Measurements from ENCODE around the gene FTH1. TPM values are rescaled to one million over a fixed set of nuclear protein-coding genes. Genes with fewer than 3 reads are reported as not detected.
"Not testable (repeated sequence)": the region's sequence is repeated elsewhere in the genome, so short reads cannot be mapped to it uniquely, and the experiment has no call there.

Gene FTH1
- 301 and 415 TPM in 2 replicates for total RNA-seq (2014; rRNA removed; shearing (Covaris generic); ENCODE audit: low replicate concordance)

GRCh38 chr11:61967116-61967923 lies at the start of gene FTH1:
Gene FTH1 (minus strand): TSS chr11:61967634. CDS start chr11:61967425, 209 bp downstream.
- H3K27me3 ChIP-seq = no peaks in the 10 kb centered on the region
- H3K9me3 ChIP-seq = no peaks in the 10 kb centered on the region
- peaks cover 37% of the 10 kb centered on the region for H3K36me3 ChIP-seq

GRCh38 chr11:62015615-62016014 lies 48.2 kb upstream of the FTH1 start:
- H3K4me3 ChIP-seq = no peak overlapping the region
- no peak for DNase-seq

More at GRCh38 chr11:61967116-61967923, at the start of gene FTH1:
- DNase-seq = peak; percentile 89
- H3K4me3 ChIP-seq = peak within 1 kb of the TSS; percentile 89

GRCh38 chr11:62013537-62014476 lies 46.4 kb upstream of the FTH1 start:
- Histone ChIP-seq H3K27me3 (no peaks in the 10 kb centered on the region), H3K9me3 (no peaks in the 10 kb centered on the region), H3K36me3 (no peaks in the 10 kb centered on the region), H3K4me3 (no peak overlapping the region)
- DNase-seq = peak; percentile 95

More at GRCh38 chr11:62015615-62016014, 48.2 kb upstream of the FTH1 start:
- H3K36me3 ChIP-seq = no peaks in the 10 kb centered on the region
- no peaks in the 10 kb centered on the region for H3K9me3 ChIP-seq
- H3K27me3 ChIP-seq = no peaks in the 10 kb centered on the region

GRCh38 chr11:62012832-62013461 lies 45.5 kb upstream of the FTH1 start:
- Histone ChIP-seq H3K9me3 (no peaks in the 10 kb centered on the region), H3K4me3 (no peak overlapping the region), H3K36me3 (no peaks in the 10 kb centered on the region), H3K27me3 (no peaks in the 10 kb centered on the region)
- DNase-seq = peak; percentile 84

- H3K9me3 ChIP-seq = no peaks in the 10 kb centered on the region; the same call in 1 of the 2 replicates
- no peak for DNase-seq
- no peaks in the 10 kb centered on the region for H3K27me3 ChIP-seq
- no peak overlapping the region for H3K4me3 ChIP-seq
- H3K36me3 ChIP-seq = no peaks in the 10 kb centered on the region
These were observed 45.0 kb upstream of the FTH1 start for GRCh38 chr11:62012451-62012831.

GRCh38 chr11:62011881-62012280 lies 44.4 kb upstream of the FTH1 start:
- Histone ChIP-seq H3K4me3 (no peak overlapping the region), H3K27me3 (no peaks in the 10 kb centered on the region), H3K9me3 (peaks cover 2% of the 10 kb centered on the region; the same call in 1 of the 2 replicates), H3K36me3 (no peaks in the 10 kb centered on the region)
- DNase-seq = no peak

- Histone ChIP-seq H3K36me3 (no peaks in the 10 kb centered on the region), H3K4me3 (no peak overlapping the region), H3K9me3 (peaks cover 2% of the 10 kb centered on the region; the same call in 1 of the 2 replicates), H3K27me3 (no peaks in the 10 kb centered on the region)
- DNase-seq = no peak
These were observed 43.6 kb upstream of the FTH1 start for GRCh38 chr11:62010935-62011528.

- H3K36me3 ChIP-seq = no peaks in the 10 kb centered on the region
- H3K4me3 ChIP-seq = no peak overlapping the region
- H3K27me3 ChIP-seq = no peaks in the 10 kb centered on the region
- DNase-seq = no peak
- peaks cover 2% of the 10 kb centered on the region; the same call in 1 of the 2 replicates for H3K9me3 ChIP-seq
These were observed 40.8 kb upstream of the FTH1 start for GRCh38 chr11:62008193-62008592.

GRCh38 chr11:62004473-62004872 lies 37.0 kb upstream of the FTH1 start:
- Histone ChIP-seq H3K9me3 (peaks cover 3% of the 10 kb centered on the region; the same call in 1 of the 2 replicates), H3K27me3 (no peaks in the 10 kb centered on the region), H3K4me3 (no peak overlapping the region), H3K36me3 (no peaks in the 10 kb centered on the region)
- peak; percentile 89 for DNase-seq

- H3K9me3 ChIP-seq, H3K27me3 ChIP-seq, H3K36me3 ChIP-seq, H3K4me3 ChIP-seq, DNase-seq: not testable (repeated sequence)
These were observed 34.8 kb upstream of the FTH1 start for GRCh38 chr11:62002283-62002682.

- no peak for DNase-seq
- Histone ChIP-seq H3K9me3 (peaks cover 5% of the 10 kb centered on the region; the same call in 1 of the 2 replicates), H3K4me3 (no peak overlapping the region), H3K36me3 (no peaks in the 10 kb centered on the region), H3K27me3 (no peaks in the 10 kb centered on the region)
These were observed 34.2 kb upstream of the FTH1 start for GRCh38 chr11:62001450-62002191.

- Histone ChIP-seq H3K27me3 (no peaks in the 10 kb centered on the region), H3K36me3 (no peaks in the 10 kb centered on the region), H3K9me3 (peaks cover 5% of the 10 kb centered on the region; the same call in 1 of the 2 replicates), H3K4me3 (no peak overlapping the region)
- no peak for DNase-seq
These were observed 33.4 kb upstream of the FTH1 start for GRCh38 chr11:62000539-62001446.

- no peak overlapping the region for H3K4me3 ChIP-seq
- H3K27me3 ChIP-seq = no peaks in the 10 kb centered on the region
- no peak for DNase-seq
- H3K9me3 ChIP-seq = peaks cover 5% of the 10 kb centered on the region; the same call in 1 of the 2 replicates
- no peaks in the 10 kb centered on the region for H3K36me3 ChIP-seq
These were observed 31.9 kb upstream of the FTH1 start for GRCh38 chr11:61999141-61999975.

- Histone ChIP-seq H3K9me3 (peaks cover 5% of the 10 kb centered on the region; the same call in 1 of the 2 replicates), H3K36me3 (no peaks in the 10 kb centered on the region), H3K4me3 (no peak overlapping the region), H3K27me3 (no peaks in the 10 kb centered on the region)
- DNase-seq = no peak
These were observed 29.5 kb upstream of the FTH1 start for GRCh38 chr11:61996933-61997332.

All from MG63 (cell line).